Measurements from ENCODE around the gene ART3. TPM values are rescaled to one million over a fixed set of nuclear protein-coding genes. Genes with fewer than 3 reads are reported as not detected.

The ART3 gene
- total RNA-seq, 1 experiment from 2014 or later = not detected

DNA sequence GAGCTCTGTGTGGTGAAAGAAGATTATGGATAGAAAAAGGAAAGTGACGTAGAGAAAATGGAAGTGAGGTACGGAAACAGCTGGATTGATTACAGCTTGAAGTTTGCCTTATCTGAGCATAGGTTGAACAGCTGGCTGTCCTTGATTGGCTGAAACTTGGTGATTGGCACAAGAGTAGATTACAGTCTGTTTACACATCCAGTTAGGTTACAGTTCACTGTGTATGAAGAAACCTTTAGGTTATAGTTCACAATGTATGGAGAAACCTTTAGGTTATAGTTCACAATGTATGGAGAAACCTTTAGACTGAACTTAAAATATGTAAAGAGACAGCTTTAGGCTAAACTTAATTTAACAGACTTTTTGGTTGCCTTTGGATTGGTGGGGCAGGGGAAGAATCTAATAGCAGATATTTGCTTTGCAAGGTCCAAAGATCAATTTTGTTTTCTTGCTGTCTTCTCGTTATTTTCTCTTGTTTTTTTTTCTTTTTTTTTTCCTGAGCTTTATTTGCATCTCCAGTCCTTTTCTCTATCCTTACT, 15.6 kb upstream of the ART3 start:
- Mint-ChIP-seq H3K4me1 (ENCODE audit: low read depth, unreplicated experiment) (peaks cover 18% of the 10 kb centered on the region), H3K36me3 (ENCODE audit: insufficient read depth, unreplicated experiment) (no peaks in the 10 kb centered on the region), H3K27ac (ENCODE audit: unreplicated experiment) (no peak overlapping the region), H3K27me3 (ENCODE audit: insufficient read depth, unreplicated experiment) (no peaks in the 10 kb centered on the region), H3K9me3 (ENCODE audit: unreplicated experiment) (no peaks in the 10 kb centered on the region), H3K4me3 (ENCODE audit: unreplicated experiment) (peak overlapping the region; percentile 34)
- ChIA-PET POLR2A (interaction anchor here (0.6 kb wide), 1 partner anchor 335 kb away, joined by 5 read pairs; the partner anchor contains the start of gene USO1), CTCF (interaction anchor here (1.2 kb wide), 1 partner anchor 28 kb away, joined by 5 read pairs; no protein-coding TSS in a partner anchor)
- Histone ChIP-seq H3K36me3 (ENCODE audit: control insufficient read depth, insufficient read depth, low read length) (no peaks in the 10 kb centered on the region), H3K4me1 (peaks cover 27% of the 10 kb centered on the region), H3K9me3 (no peaks in the 10 kb centered on the region), H3K4me3 (ENCODE audit: low read depth, low read length) (no peak overlapping the region), H3K27me3 (replicated peaks; ENCODE audit: control insufficient read depth, insufficient read depth, low read length) (no peaks in the 10 kb centered on the region)
- BruUV-seq (replicated peaks) = no TSS peak
- DNase-seq = peak; percentile 70 to 74
- intact Hi-C loops (cut with micrococcal nuclease; ENCODE audit: unreplicated experiment) = no loop called here
- TF ChIP-seq, protein P1, sequence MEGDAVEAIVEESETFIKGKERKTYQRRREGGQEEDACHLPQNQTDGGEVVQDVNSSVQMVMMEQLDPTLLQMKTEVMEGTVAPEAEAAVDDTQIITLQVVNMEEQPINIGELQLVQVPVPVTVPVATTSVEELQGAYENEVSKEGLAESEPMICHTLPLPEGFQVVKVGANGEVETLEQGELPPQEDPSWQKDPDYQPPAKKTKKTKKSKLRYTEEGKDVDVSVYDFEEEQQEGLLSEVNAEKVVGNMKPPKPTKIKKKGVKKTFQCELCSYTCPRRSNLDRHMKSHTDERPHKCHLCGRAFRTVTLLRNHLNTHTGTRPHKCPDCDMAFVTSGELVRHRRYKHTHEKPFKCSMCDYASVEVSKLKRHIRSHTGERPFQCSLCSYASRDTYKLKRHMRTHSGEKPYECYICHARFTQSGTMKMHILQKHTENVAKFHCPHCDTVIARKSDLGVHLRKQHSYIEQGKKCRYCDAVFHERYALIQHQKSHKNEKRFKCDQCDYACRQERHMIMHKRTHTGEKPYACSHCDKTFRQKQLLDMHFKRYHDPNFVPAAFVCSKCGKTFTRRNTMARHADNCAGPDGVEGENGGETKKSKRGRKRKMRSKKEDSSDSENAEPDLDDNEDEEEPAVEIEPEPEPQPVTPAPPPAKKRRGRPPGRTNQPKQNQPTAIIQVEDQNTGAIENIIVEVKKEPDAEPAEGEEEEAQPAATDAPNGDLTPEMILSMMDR (IDR thresholded peaks at IDR 0.05; ENCODE audit: insufficient read depth in 1 of 2, low read depth in 1 of 2, low read length in 1 of 2, severe bottlenecking in 1 of 2, unreplicated experiment in 1 of 2) = no peak

DNA sequence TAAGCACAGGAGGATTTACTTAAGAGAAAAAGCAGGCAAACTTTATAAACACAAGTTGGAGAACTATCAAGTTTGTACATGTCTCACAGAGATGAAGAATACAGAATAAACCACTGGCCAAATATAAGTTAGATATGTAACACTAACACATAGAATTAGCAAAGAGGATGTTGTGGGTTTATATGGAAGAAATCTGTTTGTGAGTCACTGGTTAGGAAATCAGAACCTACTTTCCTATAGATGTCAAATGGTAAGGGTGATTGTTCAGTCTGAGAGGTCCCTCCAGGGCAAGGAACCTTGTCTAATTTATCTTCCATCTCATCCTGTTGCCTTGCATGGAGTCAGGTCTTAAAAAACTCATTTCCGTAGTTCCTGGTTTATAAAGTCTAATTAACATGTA, 14.8 kb upstream of the ART3 start:
- no peaks in the 10 kb centered on the region for H3K27me3 Mint-ChIP-seq (ENCODE audit: insufficient read depth, unreplicated experiment)
- intact Hi-C loops (cut with micrococcal nuclease; ENCODE audit: unreplicated experiment) = no loop called here
- BruUV-seq (replicated peaks) = no TSS peak
- no peak overlapping the region for H3K27ac Mint-ChIP-seq (ENCODE audit: unreplicated experiment)
- H3K9me3 ChIP-seq = no peaks in the 10 kb centered on the region
- ChIA-PET POLR2A (interaction anchor here (0.6 kb wide), 1 partner anchor 336 kb away, joined by 5 read pairs; the partner anchor contains the start of gene USO1), CTCF (no interaction called here)
- no peak overlapping the region for H3K4me3 ChIP-seq (ENCODE audit: low read depth, low read length)
- H3K4me1 Mint-ChIP-seq (ENCODE audit: low read depth, unreplicated experiment) = peaks cover 16% of the 10 kb centered on the region
- TF ChIP-seq, protein P1 (IDR thresholded peaks at IDR 0.05; ENCODE audit: insufficient read depth in 1 of 2, low read depth in 1 of 2, low read length in 1 of 2, severe bottlenecking in 1 of 2, unreplicated experiment in 1 of 2) = no peak
- no peak for DNase-seq
- no peaks in the 10 kb centered on the region for H3K27me3 ChIP-seq (replicated peaks; ENCODE audit: control insufficient read depth, insufficient read depth, low read length)
- H3K9me3 Mint-ChIP-seq (ENCODE audit: unreplicated experiment) = no peaks in the 10 kb centered on the region
- no peak overlapping the region for H3K4me3 Mint-ChIP-seq (ENCODE audit: unreplicated experiment)
- peaks cover 27% of the 10 kb centered on the region for H3K4me1 ChIP-seq
- no peaks in the 10 kb centered on the region for H3K36me3 Mint-ChIP-seq (ENCODE audit: insufficient read depth, unreplicated experiment)
- H3K36me3 ChIP-seq (ENCODE audit: control insufficient read depth, insufficient read depth, low read length) = no peaks in the 10 kb centered on the region

DNA sequence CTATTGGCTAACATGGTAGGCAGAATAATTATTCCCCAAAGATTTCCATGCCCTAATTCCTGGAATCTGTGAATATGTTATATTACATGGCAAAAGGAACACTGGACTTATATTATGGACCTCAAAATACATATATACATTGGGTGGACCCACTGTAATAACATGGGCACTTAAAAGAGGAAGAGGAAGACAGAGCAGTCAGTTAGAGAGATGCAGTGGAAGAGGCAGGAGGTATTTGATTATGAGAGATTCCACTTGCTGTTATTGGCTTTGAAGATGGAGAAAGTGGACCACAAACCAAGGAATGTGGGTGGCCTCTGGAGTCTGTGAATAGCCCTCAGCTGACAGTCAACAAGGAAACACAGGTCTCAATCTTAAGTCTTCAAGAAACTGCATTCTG, 14.0 kb upstream of the ART3 start:
- no peaks in the 10 kb centered on the region for H3K36me3 Mint-ChIP-seq (ENCODE audit: insufficient read depth, unreplicated experiment)
- Histone ChIP-seq H3K36me3 (ENCODE audit: control insufficient read depth, insufficient read depth, low read length) (no peaks in the 10 kb centered on the region), H3K9me3 (no peaks in the 10 kb centered on the region), H3K4me1 (peaks cover 27% of the 10 kb centered on the region), H3K4me3 (ENCODE audit: low read depth, low read length) (no peak overlapping the region), H3K27me3 (replicated peaks; ENCODE audit: control insufficient read depth, insufficient read depth, low read length) (no peaks in the 10 kb centered on the region)
- ChIA-PET CTCF (no interaction called here), POLR2A (no interaction called here)
- H3K4me1 Mint-ChIP-seq (ENCODE audit: low read depth, unreplicated experiment) = peaks cover 16% of the 10 kb centered on the region
- no peaks in the 10 kb centered on the region for H3K9me3 Mint-ChIP-seq (ENCODE audit: unreplicated experiment)
- intact Hi-C loops (cut with micrococcal nuclease; ENCODE audit: unreplicated experiment) = no loop called here
- TF ChIP-seq, protein P1 (IDR thresholded peaks at IDR 0.05; ENCODE audit: insufficient read depth in 1 of 2, low read depth in 1 of 2, low read length in 1 of 2, severe bottlenecking in 1 of 2, unreplicated experiment in 1 of 2) = no peak
- H3K4me3 Mint-ChIP-seq (ENCODE audit: unreplicated experiment) = no peak overlapping the region
- H3K27me3 Mint-ChIP-seq (ENCODE audit: insufficient read depth, unreplicated experiment) = no peaks in the 10 kb centered on the region
- BruUV-seq (replicated peaks) = no TSS peak
- no peak overlapping the region for H3K27ac Mint-ChIP-seq (ENCODE audit: unreplicated experiment)
- no peak for DNase-seq

Measured in Caco-2 (cell line).